SH-SY5Y (cell line): Measurements from ENCODE around the gene CITED1.

Source experiments
- GATA2 ChIP-seq: IDR thresholded peaks from 2 replicates; pipeline ENCODE4 v1.6.1; 2011; ENCODE audit warnings: mild to moderate bottlenecking, low read depth, low read length
- GATA3 ChIP-seq: IDR thresholded peaks from 2 replicates; pipeline ENCODE4 v1.6.1; 2011; ENCODE audit warnings: low read depth, mild to moderate bottlenecking, low read length, moderate library complexity

DNA sequence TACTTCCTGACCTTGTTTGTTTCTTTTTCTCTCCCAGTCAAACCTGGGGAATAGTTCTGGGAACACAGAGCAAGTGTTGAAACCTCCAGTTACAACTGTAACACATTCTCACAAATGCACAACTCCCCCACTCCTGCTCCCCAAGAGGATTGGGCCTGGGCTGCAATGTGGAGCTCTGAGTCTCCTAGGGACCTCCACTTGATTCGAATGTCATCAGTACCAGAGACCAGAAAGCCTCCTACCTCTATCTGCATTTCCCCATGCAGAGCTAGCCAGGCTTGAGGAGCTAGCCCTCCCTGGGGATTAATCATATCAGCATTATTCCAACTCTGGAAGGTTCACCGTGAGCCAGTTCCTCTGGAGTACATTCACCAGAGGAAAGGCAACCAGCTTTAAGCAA is 41.7 kb upstream of the CITED1 start:
- no peak for TF ChIP-seq GATA3
- no peak for TF ChIP-seq GATA2
